T-helper 1 cell treated with Interleukin-12 subunit alpha and Interleukin-12 subunit beta and Interleukin-4 antibody, amounts not matched to agents 30 μg/mL and 1 μg/mL, for 36 hours (primary cell): ENCODE data around the gene METAP1.
A peak's percentile ranks its signal among the peaks of the same experiment; 100 is the strongest.
"Not testable (repeated sequence)": the region's sequence is repeated elsewhere in the genome, so short reads cannot be mapped to it uniquely, and the experiment has no call there.

ENCODE experiments used
- H3K27ac Mint-ChIP-seq: one replicate; pipeline ENCODE4 v1.8.0; 2021; ENCODE audit warnings: mild to moderate bottlenecking, mixed read lengths
- H3K27me3 Mint-ChIP-seq: one replicate; pipeline ENCODE4 v1.8.0; 2021; ENCODE audit warnings: low read depth, mixed read lengths
- H3K36me3 Mint-ChIP-seq: one replicate; pipeline ENCODE4 v1.8.0; 2021; ENCODE audit warnings: low read depth, mixed read lengths
- H3K4me1 Mint-ChIP-seq: one replicate; pipeline ENCODE4 v1.8.0; 2021; ENCODE audit warnings: low read depth, mixed read lengths
- H3K4me3 Mint-ChIP-seq: one replicate; pipeline ENCODE4 v1.8.0; 2021; ENCODE audit warnings: mild to moderate bottlenecking, moderate library complexity, mixed read lengths
- H3K9me3 Mint-ChIP-seq: one replicate; pipeline ENCODE4 v1.8.0; 2021; ENCODE audit warnings: mixed read lengths

The METAP1 gene

GRCh38 chr4:99088023-99088449 lies 92.5 kb downstream of the METAP1 start:
- Mint-ChIP-seq H3K4me3 (peak overlapping the region; percentile 94), H3K9me3 (no peaks in the 10 kb centered on the region), H3K27me3 (peaks cover 4% of the 10 kb centered on the region), H3K27ac (peak overlapping the region; percentile 95), H3K36me3 (peaks cover 22% of the 10 kb centered on the region), H3K4me1 (peaks cover 26% of the 10 kb centered on the region)

- Mint-ChIP-seq H3K4me3 (peak within 1 kb of the TSS; percentile 94), H3K9me3 (no peaks in the 10 kb centered on the region), H3K27ac (peak within 1 kb of the TSS; percentile 95), H3K4me1 (peaks cover 26% of the 10 kb centered on the region), H3K27me3 (peaks cover 4% of the 10 kb centered on the region), H3K36me3 (peaks cover 15% of the 10 kb centered on the region)
These were observed 93.2 kb downstream of the METAP1 start, which contains the start of gene ADH5 for GRCh38 chr4:99088481-99089365. Gene ADH5, minus strand, starts transcription at chr4:99088788. Its CDS starts 88 bp downstream, at chr4:99088700.

GRCh38 chr4:99090481-99091215 lies 95.1 kb downstream of the METAP1 start:
- no peak overlapping the region for H3K27ac Mint-ChIP-seq
- no peak overlapping the region for H3K4me3 Mint-ChIP-seq
- H3K27me3 Mint-ChIP-seq, result peaks cover 4% of the 10 kb centered on the region
- no peaks in the 10 kb centered on the region for H3K9me3 Mint-ChIP-seq
- H3K4me1 Mint-ChIP-seq, result peaks cover 23% of the 10 kb centered on the region
- H3K36me3 Mint-ChIP-seq, result peaks cover 5% of the 10 kb centered on the region

GRCh38 chr4:99091216-99091575 lies 95.7 kb downstream of the METAP1 start:
- Mint-ChIP-seq H3K4me3 (no peak overlapping the region), H3K27ac (no peak overlapping the region), H3K36me3 (peaks cover 5% of the 10 kb centered on the region), H3K9me3 (no peaks in the 10 kb centered on the region), H3K4me1 (peaks cover 22% of the 10 kb centered on the region), H3K27me3 (peaks cover 4% of the 10 kb centered on the region)

GRCh38 chr4:99091841-99092240 lies 96.3 kb downstream of the METAP1 start:
- peaks cover 18% of the 10 kb centered on the region for H3K4me1 Mint-ChIP-seq
- not testable (repeated sequence) for H3K9me3 Mint-ChIP-seq, H3K27ac Mint-ChIP-seq, H3K27me3 Mint-ChIP-seq, H3K4me3 Mint-ChIP-seq, H3K36me3 Mint-ChIP-seq

- Mint-ChIP-seq H3K27ac (no peak overlapping the region), H3K4me3 (no peak overlapping the region), H3K9me3 (no peaks in the 10 kb centered on the region), H3K27me3 (peaks cover 14% of the 10 kb centered on the region), H3K4me1 (no peaks in the 10 kb centered on the region), H3K36me3 (no peaks in the 10 kb centered on the region)
These were observed 103.8 kb downstream of the METAP1 start for GRCh38 chr4:99099311-99099710.

GRCh38 chr4:99099814-99100213 lies 104.3 kb downstream of the METAP1 start:
- not testable (repeated sequence) for H3K4me3 Mint-ChIP-seq, H3K4me1 Mint-ChIP-seq, H3K27ac Mint-ChIP-seq, H3K9me3 Mint-ChIP-seq, H3K36me3 Mint-ChIP-seq
- peaks cover 14% of the 10 kb centered on the region for H3K27me3 Mint-ChIP-seq

GRCh38 chr4:99100876-99101275 lies 105.4 kb downstream of the METAP1 start:
- no peak overlapping the region for H3K27ac Mint-ChIP-seq
- peaks cover 14% of the 10 kb centered on the region for H3K27me3 Mint-ChIP-seq
- H3K36me3 Mint-ChIP-seq, result no peaks in the 10 kb centered on the region
- H3K4me3 Mint-ChIP-seq, result no peak overlapping the region
- H3K4me1 Mint-ChIP-seq, result no peaks in the 10 kb centered on the region
- H3K9me3 Mint-ChIP-seq, result no peaks in the 10 kb centered on the region

- H3K4me1 Mint-ChIP-seq, result no peaks in the 10 kb centered on the region
- no peak overlapping the region for H3K4me3 Mint-ChIP-seq
- H3K36me3 Mint-ChIP-seq, result no peaks in the 10 kb centered on the region
- H3K9me3 Mint-ChIP-seq, result no peaks in the 10 kb centered on the region
- no peak overlapping the region for H3K27ac Mint-ChIP-seq
- peaks cover 4% of the 10 kb centered on the region for H3K27me3 Mint-ChIP-seq
These were observed 107.1 kb downstream of the METAP1 start for GRCh38 chr4:99102634-99103033.

GRCh38 chr4:99103166-99103565 lies 107.6 kb downstream of the METAP1 start:
- H3K4me3 Mint-ChIP-seq, result no peak overlapping the region
- no peaks in the 10 kb centered on the region for H3K36me3 Mint-ChIP-seq
- H3K27ac Mint-ChIP-seq, result no peak overlapping the region
- no peaks in the 10 kb centered on the region for H3K9me3 Mint-ChIP-seq
- H3K27me3 Mint-ChIP-seq, result peaks cover 4% of the 10 kb centered on the region
- H3K4me1 Mint-ChIP-seq, result no peaks in the 10 kb centered on the region

GRCh38 chr4:99104153-99104552 lies 108.6 kb downstream of the METAP1 start:
- no peaks in the 10 kb centered on the region for H3K4me1 Mint-ChIP-seq
- H3K9me3 Mint-ChIP-seq, result no peaks in the 10 kb centered on the region
- H3K4me3 Mint-ChIP-seq, result no peak overlapping the region
- H3K27me3 Mint-ChIP-seq, result no peaks in the 10 kb centered on the region
- no peaks in the 10 kb centered on the region for H3K36me3 Mint-ChIP-seq
- H3K27ac Mint-ChIP-seq, result no peak overlapping the region

- H3K4me3 Mint-ChIP-seq, H3K36me3 Mint-ChIP-seq, H3K27ac Mint-ChIP-seq, H3K4me1 Mint-ChIP-seq, H3K9me3 Mint-ChIP-seq, H3K27me3 Mint-ChIP-seq: not testable (repeated sequence)
These were observed 113.8 kb downstream of the METAP1 start for GRCh38 chr4:99109286-99109685.
